Urinary bladder (tissue), 4 donors: ENCODE data around the gene LKAAEAR1. TPM values are rescaled to one million over a fixed set of nuclear protein-coding genes. Genes with fewer than 3 reads are reported as not detected.

Experiments
- DNase-seq: peaks from one replicate; pipeline ENCODE4 v3.0.0-alpha.2; 2015; ENCODE audit errors: extremely low spot score
- H3K27ac ChIP-seq: one replicate; pipeline ENCODE4 v1.5.1; 2013; ENCODE audit warnings: low read depth, mild to moderate bottlenecking, moderate library complexity
- H3K36me3 ChIP-seq: one replicate; pipeline ENCODE4 v1.6.1; 2013; ENCODE audit warnings: mild to moderate bottlenecking, moderate library complexity; ENCODE audit not compliant: insufficient read depth
- H3K4me1 ChIP-seq: one replicate; pipeline ENCODE4 v1.6.1; 2013; ENCODE audit warnings: mild to moderate bottlenecking, moderate library complexity; ENCODE audit not compliant: insufficient read depth
- H3K4me3 ChIP-seq: one replicate; pipeline ENCODE4 v1.5.1; 2013; ENCODE audit warnings: low read depth, low read length
- WGBS: extraction: QIAGEN DNeasy Blood & Tissue Kit; methylation state at CpG from one replicate; pipeline ENCODE4 v1.1.7; 2013; 5-methylcytosine and 5-hydroxymethylcytosine counted together
- polyA plus RNA-seq: library from polyadenylated mRNA; stranded (reverse); fragments of 200-250 nt; gene quantifications from one replicate; pipeline ENCODE4 v1.2.3, GENCODE V29; 2013
- total RNA-seq: library from RNA; depleted of rRNA; stranded (reverse); fragments of >200 nt; gene quantifications from one replicate; pipeline ENCODE4 v1.2.3, GENCODE V29; 2014
- donor health status: healthy with polysubstance abuse.
- donor health status: healthy.

Gene LKAAEAR1
- total and polyA plus RNA-seq, 2 donors: 0.48 TPM; not detected in 1

- Histone ChIP-seq H3K36me3 (no peaks in the 10 kb centered on the region), H3K4me1 (peaks cover 2% of the 10 kb centered on the region), H3K27ac (no peak overlapping the region), H3K4me3 (no peak overlapping the region)
- DNase-seq: no peak
- 31% methylated on average over 13 of the region's 13 CpGs for WGBS
Measured at GRCh38 chr20:64082126-64082731, 2.0 kb downstream of the LKAAEAR1 start.

GRCh38 chr20:64081624-64081964 lies 2.6 kb downstream of the LKAAEAR1 start:
- Histone ChIP-seq H3K4me1 (peaks cover 2% of the 10 kb centered on the region), H3K27ac (no peak overlapping the region), H3K36me3 (no peaks in the 10 kb centered on the region), H3K4me3 (no peak overlapping the region)
- no peak for DNase-seq
- WGBS: 90% methylated on average over 6 of the region's 6 CpGs

DNA sequence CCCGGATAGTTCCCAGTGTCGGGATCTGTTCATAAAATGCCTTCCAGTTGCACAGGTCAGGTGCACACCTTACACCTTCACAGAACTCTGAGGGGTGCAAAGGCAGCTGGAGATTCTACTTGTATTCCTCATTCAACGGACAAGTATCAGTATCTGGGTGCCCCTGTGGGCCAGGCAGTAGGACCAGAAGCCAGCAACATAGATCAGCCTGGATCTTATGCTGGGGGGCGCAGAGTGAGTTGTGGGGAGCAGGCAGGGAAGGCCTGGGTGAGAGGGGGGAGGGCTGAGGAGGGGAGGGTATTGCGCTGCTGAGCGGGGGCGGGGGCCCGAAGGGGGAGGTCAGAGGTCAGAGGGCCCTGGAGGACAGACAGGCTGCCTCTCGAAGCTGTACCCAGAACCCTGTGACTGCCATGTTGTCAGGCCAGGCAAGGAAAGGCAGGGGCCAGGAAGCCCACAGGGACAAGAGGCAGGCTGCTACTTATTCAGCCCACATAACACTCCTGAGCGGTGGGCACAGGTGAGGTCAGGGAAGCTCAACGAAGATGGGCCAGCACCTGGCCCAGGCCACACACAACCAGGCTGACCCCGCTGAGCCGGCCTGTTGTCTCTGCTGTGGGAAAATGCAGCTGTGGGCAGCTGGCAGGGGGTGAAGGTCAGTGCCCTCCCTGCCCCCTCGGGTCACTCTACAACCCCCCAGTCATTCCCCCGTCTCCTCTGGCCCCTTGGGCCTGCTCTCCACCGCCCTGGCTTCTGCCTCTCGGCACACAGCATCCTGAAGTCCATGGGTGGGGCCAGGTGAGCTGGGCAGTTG lies 3.2 kb downstream of the LKAAEAR1 start:
- WGBS: 77% methylated on average over 17 of the region's 17 CpGs
- Histone ChIP-seq H3K4me3 (no peak overlapping the region), H3K4me1 (peaks cover 2% of the 10 kb centered on the region)

GRCh38 chr20:64080013-64080812 lies 4.0 kb downstream of the LKAAEAR1 start, which contains the start of gene OPRL1:
TSS of gene OPRL1 (plus strand) at chr20:64080082. CDS start at chr20:64092721, 12,639 bp downstream.
- no peak for DNase-seq
- no peak within 1 kb of the TSS for H3K27ac ChIP-seq

More for the DNA sequence above, 3.2 kb downstream of the LKAAEAR1 start:
- no peaks in the 10 kb centered on the region for H3K36me3 ChIP-seq
- DNase-seq: no peak
- no peak overlapping the region for H3K27ac ChIP-seq

GRCh38 chr20:64079273-64080012 lies 4.8 kb downstream of the LKAAEAR1 start, which contains the start of gene RGS19:
TSS of gene RGS19 (minus strand) at chr20:64079518. CDS start at chr20:64076886, 2,632 bp downstream.
- H3K27ac ChIP-seq: no peak within 1 kb of the TSS
- peaks cover 2% of the 10 kb centered on the region for H3K4me1 ChIP-seq
- DNase-seq: no peak
- peak within 1 kb of the TSS; percentile 56 for H3K4me3 ChIP-seq
- no peaks in the 10 kb centered on the region for H3K36me3 ChIP-seq
- WGBS: under 1% methylated on average over 73 of the region's 73 CpGs

More at GRCh38 chr20:64080013-64080812, 4.0 kb downstream of the LKAAEAR1 start, which contains the start of gene OPRL1:
- WGBS: 7% methylated on average over 62 of the region's 62 CpGs
- no peaks in the 10 kb centered on the region for H3K36me3 ChIP-seq
- peak within 1 kb of the TSS; percentile 56 for H3K4me3 ChIP-seq
- peaks cover 2% of the 10 kb centered on the region for H3K4me1 ChIP-seq

- DNase-seq: no peak
- H3K4me3 ChIP-seq: peak overlapping the region; percentile 56
- no peaks in the 10 kb centered on the region for H3K36me3 ChIP-seq
- H3K27ac ChIP-seq: no peak overlapping the region
- WGBS: 21% methylated on average over 4 of the region's 4 CpGs
- H3K4me1 ChIP-seq: peaks cover 2% of the 10 kb centered on the region
Measured at GRCh38 chr20:64078934-64079272, 5.3 kb downstream of the LKAAEAR1 start.

GRCh38 chr20:64077876-64078551 lies 6.2 kb downstream of the LKAAEAR1 start:
- H3K4me3 ChIP-seq: peak overlapping the region; percentile 56
- WGBS: 69% methylated on average over 15 of the region's 15 CpGs

GRCh38 chr20:64077541-64077875 lies 6.7 kb downstream of the LKAAEAR1 start:
- H3K4me3 ChIP-seq: no peak overlapping the region
- DNase-seq: no peak
- H3K4me1 ChIP-seq: peaks cover 2% of the 10 kb centered on the region
- H3K27ac ChIP-seq: no peak overlapping the region
- H3K36me3 ChIP-seq: no peaks in the 10 kb centered on the region
- WGBS: 75% methylated on average over 7 of the region's 7 CpGs

More at GRCh38 chr20:64077876-64078551, 6.2 kb downstream of the LKAAEAR1 start:
- Histone ChIP-seq H3K27ac (no peak overlapping the region), H3K36me3 (no peaks in the 10 kb centered on the region), H3K4me1 (peaks cover 2% of the 10 kb centered on the region)
- no peak for DNase-seq

DNA sequence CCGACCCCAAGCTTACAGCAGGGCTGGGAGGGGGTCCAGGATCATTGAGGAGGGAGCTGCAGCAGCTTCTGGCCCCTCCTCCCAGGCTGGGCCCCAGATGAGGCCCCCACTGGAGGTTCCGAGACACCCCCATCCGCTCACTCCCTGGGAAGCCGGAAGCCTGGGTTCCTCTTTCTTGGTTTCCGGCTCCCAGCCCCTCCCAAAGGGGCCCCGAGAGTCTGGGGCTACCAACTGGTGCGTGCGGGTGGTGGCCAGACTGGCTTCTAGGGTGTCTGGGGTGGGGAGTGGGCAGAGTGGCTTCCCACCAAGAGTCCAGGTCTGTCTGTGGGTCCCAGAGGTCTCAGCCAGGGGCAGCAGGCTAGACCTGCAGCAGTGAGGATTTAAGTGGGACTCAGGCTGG lies 7.1 kb downstream of the LKAAEAR1 start:
- Histone ChIP-seq H3K4me1 (peaks cover 2% of the 10 kb centered on the region), H3K27ac (no peak overlapping the region), H3K4me3 (no peak overlapping the region), H3K36me3 (no peaks in the 10 kb centered on the region)
- DNase-seq: no peak
- WGBS: 83% methylated on average over 8 of the region's 8 CpGs

DNA sequence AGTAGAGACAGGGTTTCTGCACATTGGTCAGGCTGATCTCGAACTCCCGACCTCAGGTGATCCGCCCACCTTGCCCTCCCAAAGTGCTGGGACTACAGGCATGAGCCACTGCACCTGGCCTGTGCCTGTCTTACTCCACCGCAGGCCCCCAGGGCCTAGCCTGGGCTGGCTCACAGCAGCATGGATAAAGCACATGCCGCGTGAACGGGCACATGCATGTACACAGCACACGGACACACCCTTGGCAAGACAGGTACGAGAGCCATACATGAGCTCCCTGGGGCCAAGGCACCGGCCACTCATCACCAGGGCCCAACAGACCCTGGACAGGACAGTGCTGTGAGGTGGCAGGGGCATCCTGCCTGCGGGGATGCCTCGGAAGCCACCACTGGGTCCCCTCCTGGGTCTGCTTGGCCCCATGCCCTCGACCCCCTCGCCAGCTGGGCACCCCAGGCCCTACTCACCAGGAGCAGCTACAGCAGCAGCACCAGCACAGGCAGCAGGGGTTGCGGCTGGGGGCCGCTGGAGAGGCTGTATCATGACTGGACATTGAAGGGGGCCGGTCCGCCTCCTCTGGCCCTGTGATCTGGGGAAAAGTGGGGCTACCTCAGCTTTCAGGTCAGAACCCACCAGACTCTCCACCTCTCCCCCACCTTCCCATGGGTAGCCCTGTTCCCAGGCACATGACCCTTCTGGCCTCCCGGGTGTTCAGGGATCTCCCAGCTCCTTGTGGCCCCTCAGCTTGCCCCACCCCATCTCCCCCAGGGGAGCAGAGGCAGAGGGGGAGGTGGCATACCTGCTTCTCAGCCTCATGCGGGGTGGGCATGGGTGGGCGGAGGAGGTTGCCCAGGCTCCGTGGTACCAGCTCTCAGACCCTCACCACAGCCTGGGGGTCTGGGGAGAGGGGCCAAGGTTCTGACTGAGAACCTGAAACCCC lies 7.9 kb downstream of the LKAAEAR1 start:
- no peak for DNase-seq
- H3K4me3 ChIP-seq: no peak overlapping the region
- peaks cover 2% of the 10 kb centered on the region for H3K4me1 ChIP-seq
- no peaks in the 10 kb centered on the region for H3K36me3 ChIP-seq
- no peak overlapping the region for H3K27ac ChIP-seq
- WGBS: 94% methylated on average over 20 of the region's 22 CpGs

- Histone ChIP-seq H3K36me3 (no peaks in the 10 kb centered on the region), H3K27ac (no peak overlapping the region), H3K4me3 (no peak overlapping the region), H3K4me1 (peaks cover 2% of the 10 kb centered on the region)
- 92% methylated on average over 12 of the region's 12 CpGs for WGBS
- no peak for DNase-seq
Measured at GRCh38 chr20:64075556-64075955, 8.6 kb downstream of the LKAAEAR1 start.

DNA sequence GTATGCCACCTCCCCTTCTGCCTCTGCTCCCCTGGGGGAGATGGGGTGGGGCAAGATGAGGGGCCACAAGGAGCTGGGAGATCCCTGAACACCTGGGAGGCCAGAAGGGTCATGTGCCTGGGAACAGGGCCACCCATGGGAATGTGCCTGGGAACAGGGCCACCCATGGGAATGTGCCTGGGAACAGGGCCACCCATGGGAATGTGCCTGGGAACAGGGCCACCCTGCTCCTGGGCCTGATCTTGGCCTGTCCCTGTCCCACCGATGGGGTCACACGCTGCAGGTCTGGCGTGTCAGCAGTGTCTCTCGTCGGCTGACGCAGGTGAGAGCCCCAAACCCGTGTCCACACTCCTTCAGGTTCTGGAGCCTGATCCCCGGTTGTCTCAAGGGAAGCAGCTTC lies 9.2 kb downstream of the LKAAEAR1 start:
- Histone ChIP-seq H3K36me3 (no peaks in the 10 kb centered on the region), H3K4me1 (peaks cover 2% of the 10 kb centered on the region), H3K4me3 (no peak overlapping the region), H3K27ac (no peak overlapping the region)
- DNase-seq: no peak
- 92% methylated on average over 8 of the region's 8 CpGs for WGBS
